Fibroblast of peridontal ligament (primary cell): Measurements from ENCODE around the gene DTWD2.
A peak's percentile ranks its signal among the peaks of the same experiment; 100 is the strongest.
"Not testable (repeated sequence)": the region's sequence is repeated elsewhere in the genome, so short reads cannot be mapped to it uniquely, and the experiment has no call there.

Experiments
- DNase-seq: peaks from one replicate; pipeline ENCODE4 v3.0.0-alpha.2; 2010; ENCODE audit errors: extremely low read depth

DTWD2 gene

GRCh38 chr5:118996098-118996497 is 7.8 kb upstream of the DTWD2 start:
- DNase-seq = no peak

- DNase-seq = no peak
These were observed 6.2 kb upstream of the DTWD2 start for GRCh38 chr5:118994595-118994994.

- not testable (repeated sequence) for DNase-seq
These were observed 4.8 kb upstream of the DTWD2 start for GRCh38 chr5:118993118-118993517.

GRCh38 chr5:118992055-118992454 is 3.7 kb upstream of the DTWD2 start:
- not testable (repeated sequence) for DNase-seq

- no peak for DNase-seq
These were observed 2.2 kb upstream of the DTWD2 start for GRCh38 chr5:118990582-118990981.

- DNase-seq = no peak
These were observed 1.5 kb upstream of the DTWD2 start for GRCh38 chr5:118989816-118990215.

- DNase-seq = no peak
These were observed 476 bp upstream of the DTWD2 start for GRCh38 chr5:118988866-118989180.

GRCh38 chr5:118984602-118985001 is 3.7 kb downstream of the DTWD2 start:
- peak; percentile 54 for DNase-seq

GRCh38 chr5:118981783-118982182 is 6.6 kb downstream of the DTWD2 start:
- DNase-seq = no peak

- DNase-seq = no peak
These were observed 7.9 kb downstream of the DTWD2 start for GRCh38 chr5:118980438-118980837.

- no peak for DNase-seq
These were observed 8.3 kb downstream of the DTWD2 start for GRCh38 chr5:118980017-118980416.

- not testable (repeated sequence) for DNase-seq
These were observed 14.4 kb downstream of the DTWD2 start for GRCh38 chr5:118973779-118974445.

GRCh38 chr5:118968925-118969375 is 19.4 kb downstream of the DTWD2 start:
- DNase-seq = peak; percentile 38

- no peak for DNase-seq
These were observed 19.9 kb downstream of the DTWD2 start for GRCh38 chr5:118968406-118968911.

- DNase-seq = no peak
These were observed 21.3 kb downstream of the DTWD2 start for GRCh38 chr5:118967059-118967508.

- DNase-seq = no peak
These were observed 22.5 kb downstream of the DTWD2 start for GRCh38 chr5:118965890-118966289.

GRCh38 chr5:118964970-118965369 is 23.4 kb downstream of the DTWD2 start:
- DNase-seq = not testable (repeated sequence)

GRCh38 chr5:118964388-118964787 is 24.0 kb downstream of the DTWD2 start:
- DNase-seq = not testable (repeated sequence)

GRCh38 chr5:118963169-118963568 is 25.2 kb downstream of the DTWD2 start:
- DNase-seq = no peak

GRCh38 chr5:118960557-118960956 is 27.8 kb downstream of the DTWD2 start:
- DNase-seq = no peak

GRCh38 chr5:118956727-118957126 is 31.6 kb downstream of the DTWD2 start:
- peak; percentile 64 for DNase-seq

- DNase-seq = no peak
These were observed 34.7 kb downstream of the DTWD2 start for GRCh38 chr5:118953652-118954005.

- no peak for DNase-seq
These were observed 35.2 kb downstream of the DTWD2 start for GRCh38 chr5:118952992-118953651.
